DOHH2 (cell line): ENCODE data around the gene AUTS2.

Experiments used
- EZH2phosphoT487 ChIP-seq: fragments of 200-600 bp; sonication (generic); IDR thresholded peaks from 2 replicates; pipeline ENCODE4 v1.6.1; 2017; ENCODE audit warnings: borderline replicate concordance, mild to moderate bottlenecking, antibody characterized with exemption, low read length, moderate library complexity, mixed read lengths
- TF ChIP-seq, protein P1 (sequence below): fragments of 200-600 bp; sonication (generic); IDR thresholded peaks from one replicate; pipeline ENCODE4 v1.5.1; 2014; ENCODE audit warnings: antibody characterized with exemption, mild to moderate bottlenecking, low read depth, low read length; ENCODE audit not compliant: poor library complexity, severe bottlenecking

GRCh38 chr7:69966766-69967591 is 368.7 kb downstream of the AUTS2 start:
- TF ChIP-seq, protein P1, sequence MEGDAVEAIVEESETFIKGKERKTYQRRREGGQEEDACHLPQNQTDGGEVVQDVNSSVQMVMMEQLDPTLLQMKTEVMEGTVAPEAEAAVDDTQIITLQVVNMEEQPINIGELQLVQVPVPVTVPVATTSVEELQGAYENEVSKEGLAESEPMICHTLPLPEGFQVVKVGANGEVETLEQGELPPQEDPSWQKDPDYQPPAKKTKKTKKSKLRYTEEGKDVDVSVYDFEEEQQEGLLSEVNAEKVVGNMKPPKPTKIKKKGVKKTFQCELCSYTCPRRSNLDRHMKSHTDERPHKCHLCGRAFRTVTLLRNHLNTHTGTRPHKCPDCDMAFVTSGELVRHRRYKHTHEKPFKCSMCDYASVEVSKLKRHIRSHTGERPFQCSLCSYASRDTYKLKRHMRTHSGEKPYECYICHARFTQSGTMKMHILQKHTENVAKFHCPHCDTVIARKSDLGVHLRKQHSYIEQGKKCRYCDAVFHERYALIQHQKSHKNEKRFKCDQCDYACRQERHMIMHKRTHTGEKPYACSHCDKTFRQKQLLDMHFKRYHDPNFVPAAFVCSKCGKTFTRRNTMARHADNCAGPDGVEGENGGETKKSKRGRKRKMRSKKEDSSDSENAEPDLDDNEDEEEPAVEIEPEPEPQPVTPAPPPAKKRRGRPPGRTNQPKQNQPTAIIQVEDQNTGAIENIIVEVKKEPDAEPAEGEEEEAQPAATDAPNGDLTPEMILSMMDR, result no peak
- TF ChIP-seq EZH2phosphoT487, result no peak
